Stimulated activated CD4-positive, alpha-beta T cell treated with anti-CD3 and anti-CD28 coated beads, Interleukin-15, amount 100 ng/mL, for 1 hour (primary cell): Measurements from ENCODE around the gene RUSF1.
"Not testable (repeated sequence)": the region's sequence is repeated elsewhere in the genome, so short reads cannot be mapped to it uniquely, and the experiment has no call there.

Source experiments
- DNase-seq, 2 donors: peaks; one replicate each; pipeline ENCODE4 v3.0.0-alpha.2; 2020; ENCODE audit warnings: low read depth in 1 of 2, low spot score in 1 of 2

The RUSF1 gene

GRCh38 chr16:31517800-31518402 lies 9.7 kb upstream of the RUSF1 start:
- DNase-seq, result no peak

- DNase-seq, result no peak
Observed at GRCh38 chr16:31513884-31514283, 5.7 kb upstream of the RUSF1 start.

- no peak for DNase-seq
Observed at GRCh38 chr16:31513126-31513525, 4.9 kb upstream of the RUSF1 start.

- no peak for DNase-seq
Observed at GRCh38 chr16:31508706-31509195, 560 bp upstream of the RUSF1 start.

- DNase-seq, result no peak
Observed at GRCh38 chr16:31507617-31507928, 618 bp downstream of the RUSF1 start.

GRCh38 chr16:31505483-31505882 lies 2.7 kb downstream of the RUSF1 start:
- no peak for DNase-seq

- DNase-seq, result no peak
Observed at GRCh38 chr16:31504159-31504558, 4.0 kb downstream of the RUSF1 start.

GRCh38 chr16:31503555-31503954 lies 4.6 kb downstream of the RUSF1 start:
- DNase-seq, result not testable (repeated sequence)

- DNase-seq, result no peak
Observed at GRCh38 chr16:31502981-31503380, 5.2 kb downstream of the RUSF1 start.

GRCh38 chr16:31501966-31502348 lies 6.2 kb downstream of the RUSF1 start:
- no peak for DNase-seq

GRCh38 chr16:31501226-31501965 lies 6.8 kb downstream of the RUSF1 start:
- no peak for DNase-seq

GRCh38 chr16:31499928-31500327 lies 8.3 kb downstream of the RUSF1 start:
- DNase-seq, result no peak

- no peak for DNase-seq
Observed at GRCh38 chr16:31498493-31498892, 9.7 kb downstream of the RUSF1 start.

- DNase-seq, result no peak
Observed at GRCh38 chr16:31496670-31497069, 11.5 kb downstream of the RUSF1 start.

GRCh38 chr16:31493506-31494125 lies 14.6 kb downstream of the RUSF1 start:
- DNase-seq, result no peak

GRCh38 chr16:31491778-31492418 lies 16.3 kb downstream of the RUSF1 start:
- no peak for DNase-seq

- no peak for DNase-seq
Observed at GRCh38 chr16:31489616-31490584, 18.3 kb downstream of the RUSF1 start.

- DNase-seq, result no peak
Observed at GRCh38 chr16:31489298-31489564, 19.0 kb downstream of the RUSF1 start.

- no peak for DNase-seq
Observed at GRCh38 chr16:31488468-31489297, 19.5 kb downstream of the RUSF1 start.
